Mesenchymal stem cell (in vitro differentiated cells and primary cell): ENCODE results near the gene PRPF31.
A peak's percentile ranks its signal among the peaks of the same experiment; 100 is the strongest.
"Not testable (repeated sequence)": the region's sequence is repeated elsewhere in the genome, so short reads cannot be mapped to it uniquely, and the experiment has no call there.

Source experiments
- DNase-seq: peaks from one replicate; pipeline ENCODE4 v3.0.0-alpha.2; 2013
- H2AFZ ChIP-seq: one replicate; pipeline ENCODE4 v1.6.1; 2013; ENCODE audit warnings: low read depth, mild to moderate bottlenecking, control low read depth, inconsistent platforms, low read length, moderate library complexity
- H2AK5ac ChIP-seq: 2 replicates; pipeline ENCODE4 v1.6.1; 2013; ENCODE audit warnings: low read length, moderate library complexity, mild to moderate bottlenecking, inconsistent platforms; ENCODE audit not compliant: severe bottlenecking
- H2BK120ac ChIP-seq: one replicate; pipeline ENCODE4 v1.6.1; 2013; ENCODE audit warnings: low read depth, mild to moderate bottlenecking, inconsistent platforms, low read length, moderate library complexity
- H2BK12ac ChIP-seq, 2 experiments: one replicate each; pipeline ENCODE4 v1.6.1; 2013; ENCODE audit warnings: inconsistent platforms in 2 of 2, low read length in 2 of 2, mild to moderate bottlenecking in 2 of 2, moderate library complexity in 2 of 2, control low read depth in 1 of 2
- H2BK15ac ChIP-seq: one replicate; pipeline ENCODE4 v1.6.1; 2013; ENCODE audit warnings: mild to moderate bottlenecking, low read depth, inconsistent platforms; ENCODE audit not compliant: poor library complexity, severe bottlenecking
- H2BK5ac ChIP-seq: 2 replicates; pipeline ENCODE4 v1.6.1; 2013; ENCODE audit warnings: low read depth, mild to moderate bottlenecking, low read length, control low read depth, inconsistent platforms; ENCODE audit not compliant: poor library complexity, severe bottlenecking
- H3K14ac ChIP-seq, 2 experiments: one replicate each; pipeline ENCODE4 v1.6.1; 2013; ENCODE audit warnings: inconsistent platforms in 2 of 2, low read length in 2 of 2, control low read depth in 1 of 2, mild to moderate bottlenecking in 1 of 2, moderate library complexity in 1 of 2
- H3K18ac ChIP-seq, 2 experiments: one replicate each; pipeline ENCODE4 v1.6.1; 2013; ENCODE audit warnings: inconsistent platforms in 2 of 2, low read length in 2 of 2, control low read depth in 1 of 2, low read depth in 1 of 2, mild to moderate bottlenecking in 1 of 2
- H3K23ac ChIP-seq, 2 experiments: one replicate each; pipeline ENCODE4 v1.6.1; 2013; ENCODE audit warnings: inconsistent platforms in 2 of 2, low read length in 2 of 2, mild to moderate bottlenecking in 2 of 2, moderate library complexity in 2 of 2, control low read depth in 1 of 2
- H3K27ac ChIP-seq: 2 replicates; pipeline ENCODE4 v1.5.1; 2013; ENCODE audit warnings: mild to moderate bottlenecking, moderate library complexity, low read length, control low read depth, inconsistent platforms; ENCODE audit not compliant: poor library complexity, severe bottlenecking
- H3K27me3 ChIP-seq, 2 experiments: 2 replicates each; pipeline versions ENCODE4 v1.6.1 to v1.7.0; 2013; ENCODE audit warnings: low read length in 2 of 2, mild to moderate bottlenecking in 2 of 2, moderate library complexity in 2 of 2, control low read depth in 1 of 2, inconsistent platforms in 1 of 2; ENCODE audit not compliant: control insufficient read depth in 1 of 2, insufficient read depth in 1 of 2
- H3K36me3 ChIP-seq, 2 experiments: 2 replicates each; pipeline versions ENCODE4 v1.6.1 to v1.7.0; 2013; ENCODE audit warnings: low read length in 2 of 2, control low read depth in 1 of 2, inconsistent platforms in 1 of 2, low read depth in 1 of 2, mild to moderate bottlenecking in 1 of 2; ENCODE audit not compliant: insufficient read depth in 2 of 2, control insufficient read depth in 1 of 2
- H3K4ac ChIP-seq, 2 experiments: one replicate each; pipeline ENCODE4 v1.6.1; 2013; ENCODE audit warnings: inconsistent platforms in 2 of 2, low read length in 2 of 2, mild to moderate bottlenecking in 2 of 2, moderate library complexity in 2 of 2, control low read depth in 1 of 2, low read depth in 1 of 2
- H3K4me1 ChIP-seq: 2 replicates; pipeline ENCODE4 v1.6.1; 2013; ENCODE audit warnings: low read depth, low read length, control low read depth; ENCODE audit not compliant: control insufficient read depth, insufficient read depth
- H3K4me2 ChIP-seq: 2 replicates; pipeline ENCODE4 v1.6.1; 2013; ENCODE audit warnings: low read length, mild to moderate bottlenecking, inconsistent platforms; ENCODE audit not compliant: poor library complexity, severe bottlenecking
- H3K4me3 ChIP-seq, 2 experiments: 2 replicates each; pipeline versions ENCODE4 v1.5.1 to v1.7.0; 2013; ENCODE audit warnings: low read length in 2 of 2, mild to moderate bottlenecking in 2 of 2, control low read depth in 1 of 2, low read depth in 1 of 2; ENCODE audit not compliant: insufficient read depth in 1 of 2
- H3K79me1 ChIP-seq: replicated peaks from 2 replicates; pipeline ENCODE4 v1.6.1; 2013; ENCODE audit warnings: mild to moderate bottlenecking, control low read depth, low read length, inconsistent platforms; ENCODE audit not compliant: poor library complexity, severe bottlenecking
- H3K9ac ChIP-seq: 2 replicates; pipeline ENCODE4 v1.7.0; 2013; ENCODE audit warnings: mild to moderate bottlenecking, low read length, moderate library complexity
- H3K9me3 ChIP-seq: 2 replicates; pipeline ENCODE4 v1.7.0; 2013; ENCODE audit warnings: mild to moderate bottlenecking, low read length; ENCODE audit not compliant: control insufficient read depth
- H4K8ac ChIP-seq: one replicate; pipeline ENCODE4 v1.6.1; 2013; ENCODE audit warnings: inconsistent platforms, mild to moderate bottlenecking, low read length, moderate library complexity
- H4K91ac ChIP-seq: one replicate; pipeline ENCODE4 v1.6.1; 2013; ENCODE audit warnings: mild to moderate bottlenecking, low read length, inconsistent platforms
- WGBS: methylation state at CpG from one replicate; pipeline ENCODE4 v1.1.7; 2013; ENCODE audit warnings: mixed read lengths; 5-methylcytosine and 5-hydroxymethylcytosine counted together

PRPF31 gene

DNA sequence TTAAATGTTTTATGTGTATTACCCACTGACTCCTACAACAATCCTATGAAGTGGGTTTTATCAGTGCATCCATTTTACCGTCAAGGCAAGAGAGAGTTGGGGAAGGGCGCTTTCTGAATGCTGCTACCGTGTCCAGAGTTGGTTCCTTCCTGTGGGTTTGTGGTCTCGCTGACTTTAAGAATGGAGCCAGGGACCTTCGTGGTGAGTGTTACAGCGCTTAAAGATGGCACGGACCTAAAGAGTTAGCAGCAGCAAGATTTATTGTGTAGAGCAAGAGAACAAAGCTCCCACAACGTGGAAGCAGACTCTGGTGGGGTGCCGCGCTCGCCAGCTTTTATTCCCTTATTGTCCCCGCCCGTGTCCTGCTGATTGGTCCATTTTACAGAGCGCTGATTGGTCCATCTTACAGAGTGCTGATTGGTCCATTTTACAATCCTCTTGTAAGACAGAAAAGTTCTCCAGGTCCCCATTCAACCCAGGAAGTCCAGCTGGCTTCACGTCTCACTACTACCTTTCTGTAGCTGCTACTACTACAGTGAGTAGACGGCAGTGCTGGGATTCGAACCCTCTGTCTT, 21.0 kb upstream of the PRPF31 start:
- H2AFZ ChIP-seq, result no peak overlapping the region
- no peak overlapping the region for H3K14ac ChIP-seq
- H3K4me3 ChIP-seq, result no peak overlapping the region
- no peak overlapping the region for H2BK15ac ChIP-seq
- H3K79me1 ChIP-seq, result no peaks in the 10 kb centered on the region
- no peak for DNase-seq
- H3K27ac ChIP-seq, result no peak overlapping the region
- no peak overlapping the region for H3K4me2 ChIP-seq
- H3K36me3 ChIP-seq, result no peaks in the 10 kb centered on the region
- H2BK120ac ChIP-seq, result no peak overlapping the region
- H2BK5ac ChIP-seq, result no peak overlapping the region
- H3K23ac ChIP-seq, result no peak overlapping the region
- 87% methylated on average over 17 of the region's 17 CpGs for WGBS
- peaks cover 4% of the 10 kb centered on the region for H3K9me3 ChIP-seq
- H2AK5ac ChIP-seq, result no peak overlapping the region
- no peak overlapping the region for H2BK12ac ChIP-seq
- no peak overlapping the region for H3K4ac ChIP-seq
- no peak overlapping the region for H4K91ac ChIP-seq
- H3K4me1 ChIP-seq, result peaks cover 6% of the 10 kb centered on the region
- H3K27me3 ChIP-seq, result peaks cover 0 to 12% of the 10 kb centered on the region in 2 experiments
- H3K18ac ChIP-seq, result no peak overlapping the region
- H4K8ac ChIP-seq, result no peak overlapping the region
- H3K9ac ChIP-seq, result no peak overlapping the region

DNA sequence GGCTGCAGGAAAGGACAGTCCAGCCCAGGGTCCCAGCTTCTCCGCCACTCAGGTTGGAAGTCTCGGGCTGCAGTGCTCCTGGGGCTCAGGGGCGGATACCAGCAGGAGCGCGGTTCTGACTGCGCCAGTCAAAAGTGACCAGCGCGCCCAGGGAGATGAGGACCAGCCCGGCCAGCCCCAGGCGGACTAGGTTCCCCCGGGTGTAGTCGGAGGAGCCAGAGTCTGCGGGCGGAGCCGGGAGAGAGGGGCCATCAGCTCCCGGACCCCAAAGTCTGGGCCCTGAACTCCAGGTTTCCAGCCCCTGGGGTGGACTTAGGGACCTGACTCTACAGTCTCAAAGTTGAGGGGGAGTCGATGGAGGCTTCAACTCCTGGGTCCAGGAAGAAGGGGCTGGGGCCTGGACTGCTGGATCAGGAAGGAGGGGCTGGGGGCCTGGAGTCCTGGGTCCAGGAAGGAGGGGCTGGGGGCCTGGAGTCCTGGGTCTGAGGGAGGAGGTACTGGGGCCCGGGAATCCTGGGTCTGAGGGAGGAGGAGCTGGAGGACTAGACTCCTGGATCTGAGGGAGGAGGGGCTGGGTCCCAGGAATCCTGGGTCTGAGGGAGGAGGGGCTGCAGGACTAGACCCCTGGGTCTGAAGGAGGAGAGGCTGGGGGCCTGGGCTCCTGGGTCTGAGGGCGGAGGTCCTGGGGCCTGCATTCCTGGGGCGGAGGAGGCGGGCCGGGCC, 20.3 kb upstream of the PRPF31 start:
- no peak overlapping the region for H2BK12ac ChIP-seq

DNA sequence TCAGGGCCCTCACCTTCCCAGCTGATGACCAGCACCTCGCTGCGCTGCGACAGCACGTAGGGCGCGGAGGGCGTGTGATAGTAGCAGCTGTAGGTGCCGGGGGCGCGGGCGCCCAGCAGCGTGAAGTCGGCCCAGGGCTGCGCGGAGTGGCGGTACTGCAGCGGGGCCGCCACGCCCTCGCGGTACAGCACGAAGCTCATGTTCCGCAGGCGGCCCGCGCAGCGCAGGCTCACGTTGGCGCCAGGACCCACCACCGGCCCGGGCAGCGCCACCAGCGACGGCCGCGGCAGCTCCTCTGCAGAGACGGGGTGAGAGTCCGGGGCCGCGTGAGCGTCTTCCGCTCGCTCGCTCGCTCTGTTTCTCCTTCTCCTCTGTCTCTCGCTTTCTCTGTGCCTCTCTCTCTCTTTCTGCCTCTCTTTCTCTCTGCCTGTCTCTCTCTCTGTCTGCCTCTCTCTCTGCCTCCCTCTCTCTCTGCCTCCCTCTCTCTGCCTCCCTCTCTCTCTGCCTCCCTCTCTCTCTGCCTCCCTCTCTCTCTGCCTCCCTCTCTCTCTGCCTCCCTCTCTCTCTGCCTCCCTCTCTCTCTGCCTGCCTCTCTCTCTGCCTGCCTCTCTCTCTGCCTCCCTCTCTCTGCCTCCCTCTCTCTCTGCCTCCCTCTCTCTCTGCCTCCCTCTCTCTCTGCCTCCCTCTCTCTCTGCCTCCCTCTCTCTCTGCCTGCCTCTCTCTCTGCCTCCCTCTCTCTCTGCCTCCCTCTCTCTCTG, 19.5 kb upstream of the PRPF31 start:
- H3K27ac ChIP-seq, H2BK12ac ChIP-seq, H3K14ac ChIP-seq, H4K8ac ChIP-seq, H2BK120ac ChIP-seq, H3K9me3 ChIP-seq, H2AK5ac ChIP-seq, H2BK5ac ChIP-seq, H4K91ac ChIP-seq, H3K4ac ChIP-seq, H3K79me1 ChIP-seq, H3K36me3 ChIP-seq, H3K4me1 ChIP-seq, H2BK15ac ChIP-seq: not testable (repeated sequence)
- peak overlapping the region; percentile 85 for H3K9ac ChIP-seq
- peak; percentile 36 for DNase-seq
- peak overlapping the region in 1 of 2 experiments; percentile 7 for H3K18ac ChIP-seq
- H3K4me3 ChIP-seq, result peak overlapping the region; percentile 43 to 77
- 2% methylated on average over 44 of the region's 46 CpGs for WGBS
- peak overlapping the region; percentile 76 for H3K4me2 ChIP-seq
- H3K23ac ChIP-seq, result peak overlapping the region in 1 of 2 experiments; percentile 23
- peaks cover 0 to 12% of the 10 kb centered on the region in 2 experiments for H3K27me3 ChIP-seq
- peak overlapping the region; percentile 33 for H2AFZ ChIP-seq

More for the DNA sequence above, 20.3 kb upstream of the PRPF31 start:
- Histone ChIP-seq H3K4me2 (peak overlapping the region; percentile 76), H3K14ac (no peak overlapping the region), H3K27me3 (peaks cover 0 to 12% of the 10 kb centered on the region in 2 experiments), H3K18ac (no peak overlapping the region), H3K4me3 (peak overlapping the region; percentile 43 to 77), H3K79me1 (no peaks in the 10 kb centered on the region), H4K8ac (no peak overlapping the region), H3K4me1 (peaks cover 6% of the 10 kb centered on the region), H3K4ac (no peak overlapping the region), H3K23ac (peak overlapping the region in 1 of 2 experiments; percentile 23), H4K91ac (no peak overlapping the region), H3K27ac (no peak overlapping the region), H3K9ac (peak overlapping the region; percentile 85), H2AFZ (peak overlapping the region; percentile 33), H2BK15ac (no peak overlapping the region), H3K9me3 (peaks cover 4% of the 10 kb centered on the region), H2AK5ac (no peak overlapping the region), H2BK120ac (no peak overlapping the region), H3K36me3 (no peaks in the 10 kb centered on the region), H2BK5ac (no peak overlapping the region)
- 81% methylated on average over 22 of the region's 22 CpGs for WGBS
- no peak for DNase-seq

DNA sequence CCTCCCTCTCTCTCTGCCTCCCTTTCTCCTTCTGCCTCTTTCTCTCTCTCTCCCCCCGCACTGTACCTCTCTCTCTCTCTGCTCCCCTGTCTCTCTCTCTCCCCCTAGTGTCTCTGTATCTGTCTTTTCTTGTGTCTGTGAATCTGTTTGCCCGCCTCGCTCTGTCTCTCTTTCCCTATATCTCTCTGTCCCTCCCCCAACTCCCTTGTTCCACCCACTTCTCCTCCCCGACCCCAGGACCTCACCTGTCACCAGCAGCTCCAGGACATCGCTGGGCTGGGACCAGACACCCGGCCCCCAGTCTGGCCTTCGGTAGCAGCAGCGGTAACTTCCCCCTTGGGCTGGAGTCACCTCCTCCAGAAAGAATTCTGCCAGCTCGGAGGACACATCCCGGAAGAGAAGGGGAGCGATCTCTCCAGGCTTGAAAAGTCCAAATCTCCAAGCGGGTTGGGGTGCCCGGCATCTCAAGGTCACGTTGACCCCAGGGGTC, 18.9 kb upstream of the PRPF31 start:
- Histone ChIP-seq H3K4me3 (peak overlapping the region in 1 of 2 experiments; percentile 77), H2AFZ (peak overlapping the region; percentile 30), H3K27ac (no peak overlapping the region), H3K18ac (no peak overlapping the region), H3K4me2 (peak overlapping the region; percentile 66), H3K79me1 (no peaks in the 10 kb centered on the region), H3K14ac (no peak overlapping the region), H4K91ac (no peak overlapping the region), H2AK5ac (no peak overlapping the region), H3K9me3 (peaks cover 4% of the 10 kb centered on the region), H2BK120ac (no peak overlapping the region), H3K4ac (peak overlapping the region in 1 of 2 experiments; percentile 54), H2BK5ac (no peak overlapping the region), H2BK12ac (no peak overlapping the region), H3K23ac (no peak overlapping the region), H3K9ac (peak overlapping the region; percentile 85), H4K8ac (peak overlapping the region; percentile 77), H3K36me3 (no peaks in the 10 kb centered on the region), H3K27me3 (peaks cover 0 to 12% of the 10 kb centered on the region in 2 experiments), H2BK15ac (no peak overlapping the region), H3K4me1 (peaks cover 6% of the 10 kb centered on the region)
- 12% methylated on average over 14 of the region's 14 CpGs for WGBS
- peak; percentile 47 for DNase-seq
